HUES6 (cell line): ENCODE measurements around the gene FBXL3.
"Not testable (repeated sequence)": the region's sequence is repeated elsewhere in the genome, so short reads cannot be mapped to it uniquely, and the experiment has no call there.

Experiments used
- H3K27ac ChIP-seq: 2 replicates; pipeline ENCODE4 v1.7.0; 2013; ENCODE audit warnings: low read depth, mild to moderate bottlenecking, low read length, inconsistent platforms
- H3K27me3 ChIP-seq: 2 replicates; pipeline ENCODE4 v1.6.1; 2013; ENCODE audit warnings: low read length; ENCODE audit not compliant: control insufficient read depth, insufficient read depth
- H3K36me3 ChIP-seq: 2 replicates; pipeline ENCODE4 v1.6.1; 2013; ENCODE audit warnings: low read length; ENCODE audit not compliant: control insufficient read depth, insufficient read depth
- H3K4me1 ChIP-seq: 2 replicates; pipeline ENCODE4 v1.6.1; 2013; ENCODE audit warnings: low read length; ENCODE audit not compliant: control insufficient read depth, insufficient read depth
- H3K4me3 ChIP-seq: 2 replicates; pipeline ENCODE4 v1.5.1; 2013; ENCODE audit warnings: low read depth, low read length
- H3K9ac ChIP-seq: one replicate; pipeline ENCODE4 v1.6.1; 2013; ENCODE audit warnings: mild to moderate bottlenecking, low read length
- H3K9me3 ChIP-seq: 2 replicates; pipeline ENCODE4 v1.6.1; 2013; ENCODE audit warnings: low read depth, low read length; ENCODE audit not compliant: control insufficient read depth, insufficient read depth

FBXL3 gene

DNA sequence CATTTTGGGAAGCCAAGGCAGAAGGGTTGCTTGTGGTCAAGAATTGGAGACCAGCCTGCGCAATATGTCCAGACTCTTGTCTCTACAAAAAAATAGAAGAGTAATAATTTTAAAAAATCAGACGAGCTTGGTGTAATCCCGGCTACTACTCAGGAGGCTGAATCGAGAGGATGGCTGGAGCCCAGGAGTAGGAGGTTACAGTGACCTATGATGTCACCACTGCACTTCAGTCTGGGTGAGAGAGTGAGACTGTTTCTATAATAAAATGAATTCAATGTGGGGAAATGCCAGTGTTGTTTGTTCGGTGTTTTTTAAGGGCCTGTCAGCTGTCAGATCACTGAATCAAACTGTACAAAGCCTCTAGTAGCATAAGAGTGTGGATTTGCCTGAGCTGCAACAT, 1.2 kb upstream of the FBXL3 start:
- Histone ChIP-seq H3K4me3 (peak overlapping the region; percentile 81; the same call in 1 of the 2 replicates), H3K36me3 (no peaks in the 10 kb centered on the region), H3K4me1 (no peaks in the 10 kb centered on the region), H3K27ac (no peak overlapping the region), H3K9me3 (no peaks in the 10 kb centered on the region), H3K27me3 (no peaks in the 10 kb centered on the region), H3K9ac (no peak overlapping the region)

DNA sequence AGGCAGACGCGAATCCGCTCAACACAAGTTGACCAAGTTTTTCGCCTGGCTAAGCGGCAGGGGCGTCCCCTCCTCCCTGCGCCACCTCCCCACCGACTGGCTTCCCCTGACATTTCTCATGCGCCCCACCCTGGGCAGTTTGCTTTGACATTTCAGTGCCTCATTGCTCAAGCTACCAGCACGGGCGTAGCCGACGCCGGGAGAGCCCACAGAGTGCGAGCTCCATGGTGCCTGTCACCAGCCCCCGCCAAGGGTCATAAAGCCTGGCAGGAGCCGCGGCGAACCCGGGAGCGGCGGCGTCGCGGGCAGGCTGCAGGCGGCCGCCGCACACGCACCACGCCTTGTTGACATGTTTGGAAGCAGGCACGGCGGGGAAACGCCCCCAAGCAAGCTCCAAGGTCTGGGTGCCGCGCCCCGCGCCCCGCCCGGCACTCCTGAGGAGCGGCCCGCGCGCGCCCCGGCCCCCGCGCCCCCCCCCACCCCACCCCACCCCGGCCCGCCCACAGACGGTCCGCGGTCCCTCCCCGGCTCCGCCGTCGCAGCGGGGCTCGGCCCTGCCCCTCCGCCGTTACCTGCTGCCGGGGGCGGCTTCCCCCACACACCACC, 601 bp downstream of the FBXL3 start:
- Histone ChIP-seq H3K36me3 (0 out of 2 replicates have a peak, but pooled peaks cover 3% of the 10 kb centered on the region), H3K27me3 (no peaks in the 10 kb centered on the region), H3K27ac (peak overlapping the region; percentile 86; the same call in 1 of the 2 replicates), H3K4me3 (peak overlapping the region; percentile 81), H3K4me1 (0 out of 2 replicates have a peak, but pooled peaks cover 9% of the 10 kb centered on the region), H3K9me3 (no peaks in the 10 kb centered on the region), H3K9ac (peak overlapping the region; percentile 93)

DNA sequence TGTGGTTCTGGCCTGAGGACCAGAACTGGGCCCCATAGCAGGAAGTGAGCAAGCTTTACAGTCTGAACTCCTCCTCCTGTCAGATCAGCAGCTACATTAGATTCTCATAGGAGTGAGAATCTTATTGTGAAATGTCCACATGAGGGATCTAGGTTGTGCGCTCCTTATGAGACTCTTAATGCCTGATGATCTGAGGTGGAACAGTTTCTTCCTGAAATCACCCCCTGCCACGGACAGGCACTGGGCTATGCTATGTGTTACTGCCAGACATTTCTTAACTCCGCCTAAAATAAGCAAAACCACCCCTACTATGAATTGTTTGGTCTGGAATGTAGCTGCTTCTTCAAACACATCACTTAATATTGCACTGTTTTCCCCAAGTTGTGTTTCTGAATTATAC, 4.6 kb downstream of the FBXL3 start:
- Histone ChIP-seq H3K27ac (no peak overlapping the region), H3K4me3 (no peak overlapping the region), H3K9ac (no peak overlapping the region), H3K36me3 (peaks cover 18% of the 10 kb centered on the region), H3K9me3 (no peaks in the 10 kb centered on the region), H3K4me1 (0 out of 2 replicates have a peak, but pooled peaks cover 9% of the 10 kb centered on the region), H3K27me3 (no peaks in the 10 kb centered on the region)

DNA sequence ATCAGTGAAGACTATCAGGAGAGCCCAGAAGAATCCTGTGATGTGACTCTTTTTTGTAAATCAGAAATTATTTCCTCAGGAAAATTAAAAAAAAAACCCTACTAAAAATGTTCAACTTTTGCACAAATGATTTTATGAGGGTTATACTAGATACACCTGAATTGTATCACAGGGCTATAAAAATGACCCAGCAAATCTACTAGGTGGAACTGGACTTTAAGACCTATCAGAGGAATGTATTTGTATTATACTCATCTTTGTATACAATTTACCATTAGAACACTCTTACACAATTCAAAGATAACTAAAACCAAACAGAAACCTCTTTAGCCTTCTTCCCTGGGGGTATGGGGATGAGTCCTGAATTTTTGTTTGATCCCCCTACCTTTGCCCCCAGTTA, 7.2 kb downstream of the FBXL3 start:
- H3K36me3 ChIP-seq = peaks cover 42% of the 10 kb centered on the region

DNA sequence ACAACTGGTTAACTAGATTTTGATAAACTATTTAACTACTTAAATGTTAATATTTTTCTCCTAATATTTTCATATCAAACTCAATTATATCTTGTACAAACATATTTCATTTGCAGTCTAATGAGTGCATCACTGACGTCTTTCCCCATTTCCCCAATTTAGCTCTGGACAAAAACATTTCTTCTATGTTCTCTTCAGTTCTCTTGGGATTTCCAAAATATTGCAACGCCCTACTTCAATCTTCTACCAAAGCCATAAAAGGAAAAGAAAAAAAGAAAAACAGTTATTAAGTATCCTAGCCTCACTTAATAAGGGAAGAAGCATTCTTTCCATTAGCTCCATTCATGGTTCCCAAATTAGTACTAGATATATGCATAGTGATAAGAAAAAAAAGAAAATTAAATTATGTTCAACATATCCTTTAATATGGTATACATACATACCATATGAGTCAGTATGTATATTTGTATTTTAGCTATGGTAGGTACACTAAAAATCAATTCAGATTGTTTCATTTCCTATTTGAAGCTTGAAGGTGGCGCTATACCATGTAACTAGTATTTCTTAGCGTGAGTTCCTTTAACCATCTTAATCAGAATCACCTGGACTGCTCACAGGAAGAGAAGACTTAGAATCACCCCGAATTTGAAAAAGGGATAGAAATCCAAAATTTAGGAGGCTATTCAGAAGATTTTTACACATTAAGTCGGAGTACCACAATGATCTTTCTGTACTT, 9.9 kb downstream of the FBXL3 start:
- H3K4me1 ChIP-seq = 0 out of 2 replicates have a peak, but pooled peaks cover under 1% of the 10 kb centered on the region
- H3K4me3 ChIP-seq = no peak overlapping the region
- no peak overlapping the region for H3K27ac ChIP-seq
- H3K9ac ChIP-seq = no peak overlapping the region
- no peaks in the 10 kb centered on the region for H3K27me3 ChIP-seq
- H3K36me3 ChIP-seq = peaks cover 68% of the 10 kb centered on the region
- H3K9me3 ChIP-seq = no peaks in the 10 kb centered on the region

More for the DNA sequence above, 7.2 kb downstream of the FBXL3 start:
- Histone ChIP-seq H3K27ac (no peak overlapping the region), H3K9me3 (no peaks in the 10 kb centered on the region), H3K9ac (no peak overlapping the region), H3K27me3 (no peaks in the 10 kb centered on the region), H3K4me3 (no peak overlapping the region), H3K4me1 (0 out of 2 replicates have a peak, but pooled peaks cover 9% of the 10 kb centered on the region)

GRCh38 chr13:77016251-77016812, 10.6 kb downstream of the FBXL3 start:
- H3K4me1 ChIP-seq = no peaks in the 10 kb centered on the region
- no peak overlapping the region for H3K9ac ChIP-seq
- peaks cover 73% of the 10 kb centered on the region for H3K36me3 ChIP-seq
- H3K4me3 ChIP-seq = no peak overlapping the region
- H3K27ac ChIP-seq = no peak overlapping the region
- H3K27me3 ChIP-seq = no peaks in the 10 kb centered on the region
- H3K9me3 ChIP-seq = no peaks in the 10 kb centered on the region

DNA sequence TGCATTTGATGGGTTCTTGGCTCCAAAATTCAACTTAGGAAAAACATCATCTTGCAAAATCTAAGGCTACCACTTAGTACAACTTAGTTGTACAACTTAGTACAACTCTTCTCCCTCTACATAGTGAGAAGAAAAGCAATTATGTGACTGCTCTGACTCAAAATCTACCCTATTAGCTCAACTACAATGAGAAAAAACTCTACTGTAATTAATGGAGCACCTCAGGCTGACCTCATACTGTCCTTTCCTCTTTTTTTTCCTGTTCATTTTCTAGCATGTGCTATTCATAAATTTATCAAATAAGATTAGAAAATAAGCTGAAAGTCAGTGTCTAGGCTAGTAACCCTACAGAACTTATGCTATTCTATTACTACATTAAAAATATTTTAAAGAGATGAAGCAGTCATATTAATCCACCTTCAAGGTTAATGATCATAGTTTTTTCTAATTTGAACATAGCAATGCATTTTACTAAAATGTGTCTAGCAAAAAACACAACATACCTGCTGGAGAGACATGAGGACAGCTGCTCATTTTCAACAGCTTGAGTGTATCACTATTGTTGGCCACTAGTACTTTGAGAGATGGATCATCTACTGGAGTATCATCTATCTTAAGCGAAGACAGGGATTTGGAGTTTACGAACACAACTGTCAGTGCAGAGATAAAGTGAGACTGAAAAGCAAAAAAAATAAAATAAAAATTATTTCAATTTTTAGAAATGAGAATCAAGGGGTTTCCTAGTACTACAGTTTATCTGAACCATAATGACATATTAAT, 11.9 kb downstream of the FBXL3 start:
- Histone ChIP-seq H3K27ac (no peak overlapping the region), H3K36me3 (peaks cover 79% of the 10 kb centered on the region), H3K9ac (no peak overlapping the region), H3K9me3 (no peaks in the 10 kb centered on the region), H3K4me1 (no peaks in the 10 kb centered on the region), H3K27me3 (no peaks in the 10 kb centered on the region), H3K4me3 (no peak overlapping the region)

GRCh38 chr13:77013853-77014542, 13.0 kb downstream of the FBXL3 start:
- no peak overlapping the region for H3K27ac ChIP-seq
- H3K4me1 ChIP-seq = no peaks in the 10 kb centered on the region
- H3K4me3 ChIP-seq = no peak overlapping the region
- H3K9ac ChIP-seq = no peak overlapping the region
- H3K9me3 ChIP-seq = no peaks in the 10 kb centered on the region
- no peaks in the 10 kb centered on the region for H3K27me3 ChIP-seq
- peaks cover 85% of the 10 kb centered on the region for H3K36me3 ChIP-seq

DNA sequence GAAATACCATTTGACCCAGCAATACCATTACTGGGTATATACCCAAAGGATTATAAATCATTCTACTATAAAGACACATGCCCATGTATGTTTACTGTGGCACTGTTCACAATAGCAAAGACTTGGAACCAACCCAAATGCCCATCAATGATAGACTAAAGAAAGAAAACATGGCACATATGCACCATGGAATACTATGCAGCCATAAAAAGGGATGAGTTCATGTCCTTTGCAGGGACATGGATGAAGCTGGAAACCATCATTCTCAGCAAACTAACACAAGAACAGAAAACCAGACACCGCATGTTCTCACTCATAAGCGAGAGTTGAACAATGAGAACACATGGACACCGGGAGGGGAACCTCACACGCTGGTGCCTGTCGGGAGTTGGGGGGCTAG, 17.2 kb downstream of the FBXL3 start:
- not testable (repeated sequence) for H3K27me3 ChIP-seq, H3K9me3 ChIP-seq, H3K9ac ChIP-seq, H3K4me1 ChIP-seq, H3K27ac ChIP-seq, H3K4me3 ChIP-seq
- peaks cover 68% of the 10 kb centered on the region for H3K36me3 ChIP-seq

DNA sequence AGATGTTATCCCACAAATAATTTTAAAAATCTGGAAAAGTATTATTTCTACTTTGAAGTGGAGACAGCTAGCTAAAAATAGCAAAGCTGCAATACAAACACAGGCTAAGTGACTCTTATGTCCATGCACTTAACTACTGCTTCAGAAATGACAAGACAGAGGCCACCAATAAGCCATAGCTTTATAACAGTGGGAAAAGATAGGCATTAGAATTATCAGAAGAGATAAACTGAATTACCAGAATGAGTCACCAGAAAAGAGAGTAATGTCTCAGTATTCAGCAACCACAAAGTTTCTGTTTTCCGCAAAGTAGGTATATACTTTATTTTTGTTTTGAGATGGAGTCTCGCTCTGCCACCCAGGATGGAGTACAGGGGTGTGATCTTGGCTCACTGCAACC, 17.9 kb downstream of the FBXL3 start:
- H3K4me3 ChIP-seq = no peak overlapping the region
- no peak overlapping the region for H3K9ac ChIP-seq
- H3K9me3 ChIP-seq = no peaks in the 10 kb centered on the region
- peaks cover 64% of the 10 kb centered on the region for H3K36me3 ChIP-seq
- H3K4me1 ChIP-seq = no peaks in the 10 kb centered on the region
- no peak overlapping the region for H3K27ac ChIP-seq
- no peaks in the 10 kb centered on the region for H3K27me3 ChIP-seq
